Fibroblast of villous mesenchyme (primary cell): ENCODE data around the gene BTBD17. TPM values are rescaled to one million over a fixed set of nuclear protein-coding genes. Genes with fewer than 3 reads are reported as not detected.

Experiments used
- DNase-seq: peaks from one replicate; pipeline ENCODE4 v3.0.0-alpha.2; 2010; ENCODE audit warnings: low read depth
- H3K4me3 ChIP-seq: 2 replicates; pipeline ENCODE4 v1.5.1; 2011; ENCODE audit warnings: low read depth, mild to moderate bottlenecking, low read length
- CTCF ChIP-seq: IDR thresholded peaks from 2 replicates; pipeline ENCODE4 v1.5.1; 2012; ENCODE audit warnings: low read depth, mild to moderate bottlenecking, low read length; ENCODE audit not compliant: insufficient read depth
- total RNA-seq: library from RNA; depleted of rRNA; stranded (reverse); fragments of >200 nt; gene quantifications from 2 replicates; pipeline ENCODE4 v1.2.3, GENCODE V29; 2012

The BTBD17 gene
- total RNA-seq, 1 donor = not detected

GRCh38 chr17:74337834-74338500, 23.7 kb downstream of the BTBD17 start:
- TF ChIP-seq CTCF = no peak
- H3K4me3 ChIP-seq = no peak overlapping the region
- DNase-seq = no peak

- H3K4me3 ChIP-seq = no peak overlapping the region
- DNase-seq = no peak
- no peak for TF ChIP-seq CTCF
Observed at GRCh38 chr17:74336307-74336706, 25.4 kb downstream of the BTBD17 start.

- no peak for TF ChIP-seq CTCF
- no peak for DNase-seq
- no peak overlapping the region for H3K4me3 ChIP-seq
Observed at GRCh38 chr17:74335529-74336062, 26.1 kb downstream of the BTBD17 start.

GRCh38 chr17:74334393-74335039, 27.2 kb downstream of the BTBD17 start:
- TF ChIP-seq CTCF = no peak
- no peak overlapping the region for H3K4me3 ChIP-seq
- no peak for DNase-seq

GRCh38 chr17:74332763-74333283, 28.8 kb downstream of the BTBD17 start:
- TF ChIP-seq CTCF = no peak
- H3K4me3 ChIP-seq = no peak overlapping the region
- no peak for DNase-seq

GRCh38 chr17:74332017-74332650, 29.5 kb downstream of the BTBD17 start:
- H3K4me3 ChIP-seq = no peak overlapping the region
- DNase-seq = no peak
- TF ChIP-seq CTCF = no peak
